Mucosa of descending colon (tissue), 3 donors: ENCODE measurements around the gene TAGLN. TPM values are rescaled to one million over a fixed set of nuclear protein-coding genes. Genes with fewer than 3 reads are reported as not detected.

ENCODE experiments used
- ATAC-seq: fragments of 200-7000 bp; cut with Tn5 transposase; one replicate; pipeline ENCODE4 v1.9.1; 2020; ENCODE audit warnings: mild to moderate bottlenecking, moderate library complexity
- DNase-seq, 3 donors: peaks; one replicate each; pipeline ENCODE4 v3.0.0-alpha.2; 2020
- H3K36me3 ChIP-seq: fragments of 200-600 bp; one replicate; pipeline ENCODE4 v1.8.0; 2021; ENCODE audit warnings: low read depth, mild to moderate bottlenecking
- H3K4me1 ChIP-seq: fragments of 200-600 bp; one replicate; pipeline ENCODE4 v1.8.0; 2021; ENCODE audit warnings: low read depth, mild to moderate bottlenecking
- H3K4me3 ChIP-seq: fragments of 200-600 bp; one replicate; pipeline ENCODE4 v1.8.0; 2021; ENCODE audit warnings: mild to moderate bottlenecking
- H3K9me3 ChIP-seq: fragments of 200-600 bp; one replicate; pipeline ENCODE4 v1.8.0; 2021; ENCODE audit warnings: mild to moderate bottlenecking
- intact Hi-C, 2 donors: fragments of 100-400 bp; cut with DNase I in 1 of 2; cut with micrococcal nuclease in 1 of 2; formaldehyde crosslinking; loops; one replicate each; pipeline versions ENCODE4 v1.11.0 to v1.11.1; 2022; cut with DNase I, micrococcal nuclease
- long read RNA-seq, 2 donors: library from polyadenylated mRNA; unstranded; transcript quantifications; one replicate each; pipeline ENCODE4 v2.0.0, GENCODE V29; 2019 to 2021
- total RNA-seq, 3 donors: library from RNA; stranded (reverse); fragmentation: NEBNext Ultra II Directional in 2 of 3; extraction: Animal tissue kit (Norgen Biotek cat#: 25700) in 2 of 3; gene quantifications; one replicate each; pipeline versions ENCODE4 v1.2.1 to v1.2.4, GENCODE V29; 2021 to 2023
- TF ChIP-seq, protein P1 (sequence below): fragments of 200-600 bp; IDR thresholded peaks from one replicate; pipeline ENCODE4 v1.8.0; 2022; ENCODE audit warnings: antibody characterized with exemption, mild to moderate bottlenecking
- donor health status: DM: no; HTN: no; CAD: no; lungs with moderate emphysema.
- donor health status: DM: no; HTN: no; CAD: no.
- donor health status: DM: no; HTN: yes; CAD: no.

TAGLN gene
- total RNA-seq: 1,000 to 10,000 TPM in 1 of 3 donors, 100 to 1,000 TPM in 2; 126 to 3,893 (median 593) TPM
- long read RNA-seq, donor 1, transcript TAGLN-201 (5 exons, 1,477 nt): minor isoform, 27 of 4,270 reads
- long read RNA-seq, donor 1, transcript TAGLN-202 (5 exons, 928 nt): major isoform, 3,869 of 4,270 reads
- long read RNA-seq, donor 1, transcript TAGLN-203 (6 exons, 1,048 nt): minor isoform, 11 of 4,270 reads
- long read RNA-seq, donor 1, transcript TAGLN-207 (4 exons, 2,166 nt): minor isoform, 123 of 4,270 reads
- long read RNA-seq, donor 1, partial matches to known transcripts: 73 of 4,270 reads
- long read RNA-seq, donor 1, other reads (novel, unspliced or antisense): 153 of 4,270 reads
- long read RNA-seq, donor 2, transcript TAGLN-207 (4 exons, 2,166 nt): minor isoform, 12 of 686 reads
- long read RNA-seq, donor 2, transcript TAGLN-202 (5 exons, 928 nt): major isoform, 659 of 686 reads
- long read RNA-seq, donor 2, partial matches to known transcripts: 1 of 686 reads
- long read RNA-seq, donor 2, other reads (novel, unspliced or antisense): 9 of 686 reads

DNA sequence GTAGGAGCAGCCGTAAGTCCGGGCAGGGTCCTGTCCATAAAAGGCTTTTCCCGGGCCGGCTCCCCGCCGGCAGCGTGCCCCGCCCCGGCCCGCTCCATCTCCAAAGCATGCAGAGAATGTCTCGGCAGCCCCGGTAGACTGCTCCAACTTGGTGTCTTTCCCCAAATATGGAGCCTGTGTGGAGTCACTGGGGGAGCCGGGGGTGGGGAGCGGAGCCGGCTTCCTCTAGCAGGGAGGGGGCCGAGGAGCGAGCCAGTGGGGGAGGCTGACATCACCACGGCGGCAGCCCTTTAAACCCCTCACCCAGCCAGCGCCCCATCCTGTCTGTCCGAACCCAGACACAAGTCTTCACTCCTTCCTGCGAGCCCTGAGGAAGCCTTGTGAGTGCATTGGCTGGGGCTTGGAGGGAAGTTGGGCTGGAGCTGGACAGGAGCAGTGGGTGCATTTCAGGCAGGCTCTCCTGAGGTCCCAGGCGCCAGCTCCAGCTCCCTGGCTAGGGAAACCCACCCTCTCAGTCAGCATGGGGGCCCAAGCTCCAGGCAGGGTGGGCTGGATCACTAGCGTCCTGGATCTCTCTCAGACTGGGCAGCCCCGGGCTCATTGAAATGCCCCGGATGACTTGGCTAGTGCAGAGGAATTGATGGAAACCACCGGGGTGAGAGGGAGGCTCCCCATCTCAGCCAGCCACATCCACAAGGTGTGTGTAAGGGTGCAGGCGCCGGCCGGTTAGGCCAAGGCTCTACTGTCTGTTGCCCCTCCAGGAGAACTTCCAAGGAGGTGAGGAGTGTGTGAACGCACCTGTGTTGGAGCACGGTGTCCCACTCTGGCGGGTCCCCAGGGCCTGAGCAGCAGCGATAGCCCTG, at the start of gene TAGLN:
Gene TAGLN (plus strand): TSS at position 318 of the 863 bp plus-strand sequence. CDS start 3,644 bp downstream, outside the sequence.
- peaks cover 26% of the 10 kb centered on the region for H3K4me1 ChIP-seq
- H3K36me3 ChIP-seq: no peaks in the 10 kb centered on the region
- no peaks in the 10 kb centered on the region for H3K9me3 ChIP-seq
- ATAC-seq (peak; percentile 22), DNase-seq (peak; percentile 50 to 73 (median 71))
- intact Hi-C loops: no loop called here
- TF ChIP-seq, protein P1, sequence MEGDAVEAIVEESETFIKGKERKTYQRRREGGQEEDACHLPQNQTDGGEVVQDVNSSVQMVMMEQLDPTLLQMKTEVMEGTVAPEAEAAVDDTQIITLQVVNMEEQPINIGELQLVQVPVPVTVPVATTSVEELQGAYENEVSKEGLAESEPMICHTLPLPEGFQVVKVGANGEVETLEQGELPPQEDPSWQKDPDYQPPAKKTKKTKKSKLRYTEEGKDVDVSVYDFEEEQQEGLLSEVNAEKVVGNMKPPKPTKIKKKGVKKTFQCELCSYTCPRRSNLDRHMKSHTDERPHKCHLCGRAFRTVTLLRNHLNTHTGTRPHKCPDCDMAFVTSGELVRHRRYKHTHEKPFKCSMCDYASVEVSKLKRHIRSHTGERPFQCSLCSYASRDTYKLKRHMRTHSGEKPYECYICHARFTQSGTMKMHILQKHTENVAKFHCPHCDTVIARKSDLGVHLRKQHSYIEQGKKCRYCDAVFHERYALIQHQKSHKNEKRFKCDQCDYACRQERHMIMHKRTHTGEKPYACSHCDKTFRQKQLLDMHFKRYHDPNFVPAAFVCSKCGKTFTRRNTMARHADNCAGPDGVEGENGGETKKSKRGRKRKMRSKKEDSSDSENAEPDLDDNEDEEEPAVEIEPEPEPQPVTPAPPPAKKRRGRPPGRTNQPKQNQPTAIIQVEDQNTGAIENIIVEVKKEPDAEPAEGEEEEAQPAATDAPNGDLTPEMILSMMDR: no peak
- no peak within 1 kb of the TSS for H3K4me3 ChIP-seq

DNA sequence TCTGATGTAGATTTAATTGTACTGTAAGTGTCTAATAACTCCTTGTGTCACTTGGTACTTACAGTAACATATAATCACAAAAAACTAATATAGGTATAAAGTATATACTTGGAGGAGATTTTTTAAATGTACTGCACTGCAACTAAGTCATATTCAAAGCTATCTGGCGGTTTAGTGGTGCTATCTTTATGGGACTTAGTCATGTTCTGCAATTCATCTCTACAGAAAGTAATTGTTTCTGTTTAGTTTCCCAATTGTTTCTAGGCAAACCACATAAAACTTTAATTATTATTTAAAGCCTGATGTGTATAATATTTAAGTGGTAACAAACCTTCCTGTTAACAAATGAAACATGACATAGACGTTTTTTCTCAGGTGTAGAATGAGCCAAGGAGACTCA, 47.1 kb upstream of the TAGLN start:
- Histone ChIP-seq H3K9me3 (no peaks in the 10 kb centered on the region), H3K36me3 (no peaks in the 10 kb centered on the region), H3K4me1 (peaks cover 11% of the 10 kb centered on the region), H3K4me3 (no peak overlapping the region)
- ATAC-seq: no peak
- TF ChIP-seq, protein P1: no peak
- DNase-seq: no peak
- intact Hi-C loops: no loop called here

DNA sequence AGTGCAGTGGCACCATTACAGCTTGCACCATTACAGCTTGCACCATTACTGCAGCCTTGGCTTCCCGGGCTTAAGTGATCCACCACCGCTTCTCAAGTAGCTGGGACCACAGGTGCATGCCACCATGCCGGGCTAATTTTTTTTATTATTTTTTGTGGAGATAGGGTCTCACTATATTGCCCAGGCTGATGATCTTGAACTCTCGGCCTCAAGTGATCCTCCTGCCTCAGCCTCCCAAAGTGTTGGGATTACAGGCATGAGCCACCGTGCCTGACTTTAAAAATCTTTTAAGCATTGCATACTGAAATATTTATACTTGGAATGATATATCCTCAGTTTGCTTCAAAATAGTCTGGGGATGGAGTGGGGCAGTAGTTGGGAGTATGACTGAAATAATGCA, 44.7 kb upstream of the TAGLN start:
- intact Hi-C loops: no loop called here
- Histone ChIP-seq H3K4me1 (peaks cover 3% of the 10 kb centered on the region), H3K9me3 (no peaks in the 10 kb centered on the region), H3K36me3 (no peaks in the 10 kb centered on the region), H3K4me3 (no peak overlapping the region)
- ATAC-seq: no peak
- TF ChIP-seq, protein P1: no peak
- DNase-seq: no peak

DNA sequence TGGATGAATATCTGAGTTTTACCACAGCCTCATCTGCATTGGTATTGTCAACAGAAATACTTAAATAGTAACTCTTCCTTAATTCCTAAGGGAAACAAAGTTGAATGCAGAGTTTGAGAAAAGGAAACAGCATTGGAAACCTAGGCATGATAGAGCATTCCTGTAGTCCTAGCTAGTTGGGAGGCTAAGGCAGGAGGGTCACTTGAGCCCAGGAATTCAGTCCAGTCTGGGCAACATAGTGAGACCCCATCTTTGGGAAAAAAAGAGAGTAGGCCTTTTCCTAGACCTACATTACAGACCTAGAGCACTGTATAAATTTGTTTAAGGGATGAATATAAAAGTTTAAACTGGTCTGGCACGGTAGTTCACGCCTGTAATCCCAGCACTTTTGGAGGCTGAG, 41.7 kb upstream of the TAGLN start:
- DNase-seq: no peak
- no peaks in the 10 kb centered on the region for H3K9me3 ChIP-seq
- no peaks in the 10 kb centered on the region for H3K36me3 ChIP-seq
- no peaks in the 10 kb centered on the region for H3K4me1 ChIP-seq
- H3K4me3 ChIP-seq: no peak overlapping the region
- TF ChIP-seq, protein P1: no peak
- intact Hi-C loops: no loop called here
- no peak for ATAC-seq

DNA sequence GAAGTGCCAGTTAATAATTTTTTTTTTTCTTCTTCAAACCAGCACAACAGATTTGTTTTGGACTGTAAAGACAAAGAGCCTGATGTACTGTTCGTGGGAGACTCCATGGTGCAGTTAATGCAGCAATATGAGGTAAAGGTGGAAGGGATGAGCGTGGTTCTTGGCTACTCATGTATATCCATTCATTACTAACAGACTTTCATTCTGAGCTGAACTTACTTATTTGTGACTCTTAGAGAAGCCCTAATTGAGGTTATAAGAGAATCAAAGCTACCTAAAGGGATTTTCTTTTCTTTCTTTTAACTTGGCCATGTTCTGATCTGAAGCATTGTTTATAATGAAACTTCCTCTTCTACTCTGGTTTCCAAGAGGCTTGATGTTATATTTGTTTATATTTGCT, 39.3 kb upstream of the TAGLN start:
- intact Hi-C loops: no loop called here
- H3K36me3 ChIP-seq: peaks cover 6% of the 10 kb centered on the region

More for the DNA sequence above, 39.3 kb upstream of the TAGLN start:
- Histone ChIP-seq H3K9me3 (no peaks in the 10 kb centered on the region), H3K4me3 (no peak overlapping the region), H3K4me1 (no peaks in the 10 kb centered on the region)
- ATAC-seq (no peak), DNase-seq (no peak)
- TF ChIP-seq, protein P1: no peak
